HepG2 (cell line): ENCODE results near the gene CDC34. TPM values are rescaled to one million over a fixed set of nuclear protein-coding genes. Genes with fewer than 3 reads are reported as not detected.
A peak's percentile ranks its signal among the peaks of the same experiment; 100 is the strongest.

Experiments
- ADNP ChIP-seq: sonication (generic); formaldehyde crosslinking; IDR thresholded peaks from 2 replicates; pipeline ENCODE4 v1.4.0; 2020; ENCODE audit warnings: missing genetic modification reagents
- AGO2 ChIP-seq: fragments of 200-400 bp; formaldehyde crosslinking; optimal IDR thresholded peaks from 2 replicates; pipeline ENCODE3; 2017; ENCODE audit warnings: mild to moderate bottlenecking, low read depth, low read length, moderate library complexity
- CEBPB ChIP-seq: IDR thresholded peaks from 2 replicates; pipeline ENCODE4 v1.6.1; 2011; ENCODE audit warnings: low read depth, low read length, improper control_type of control experiment, borderline replicate concordance
- ELF1 ChIP-seq: sonication (generic); formaldehyde crosslinking; IDR thresholded peaks from 2 replicates; pipeline ENCODE4 v1.4.0; 2020; ENCODE audit warnings: missing genetic modification reagents
- ERF ChIP-seq: IDR thresholded peaks from 2 replicates; pipeline ENCODE4 v1.6.1; 2018; ENCODE audit warnings: missing biosample characterization, missing genetic modification reagents
- HDAC1 ChIP-seq: sonication (generic); formaldehyde crosslinking; IDR thresholded peaks from 2 replicates; pipeline ENCODE4 v1.5.1; 2020; ENCODE audit warnings: mild to moderate bottlenecking, missing genetic modification reagents
- HOXD1 ChIP-seq: sonication (generic); formaldehyde crosslinking; IDR thresholded peaks from 2 replicates; pipeline ENCODE4 v1.5.0; 2020; ENCODE audit warnings: missing genetic modification reagents
- KDM4B ChIP-seq: sonication (generic); formaldehyde crosslinking; IDR thresholded peaks from 2 replicates; pipeline ENCODE4 v1.4.0; 2020; ENCODE audit warnings: missing genetic modification reagents
- KLF6 ChIP-seq: IDR thresholded peaks from 2 replicates; pipeline ENCODE4 v1.8.0; 2016; ENCODE audit warnings: missing biosample characterization, missing genetic modification reagents
- KMT2B ChIP-seq: IDR thresholded peaks from 2 replicates; pipeline ENCODE4 v1.6.1; 2016; ENCODE audit warnings: missing genetic modification reagents, missing compliant biosample characterization
- MAFG ChIP-seq: sonication (generic); formaldehyde crosslinking; IDR thresholded peaks from 2 replicates; pipeline ENCODE4 v1.5.1; 2020; ENCODE audit warnings: mild to moderate bottlenecking, missing genetic modification reagents
- ONECUT2 ChIP-seq: sonication (generic); formaldehyde crosslinking; IDR thresholded peaks from 2 replicates; pipeline ENCODE4 v1.4.0; 2020; ENCODE audit warnings: missing genetic modification reagents
- REPIN1 ChIP-seq: sonication (generic); formaldehyde crosslinking; IDR thresholded peaks from 2 replicates; pipeline ENCODE4 v1.8.0; 2022; ENCODE audit warnings: missing genetic modification reagents, low read depth, mild to moderate bottlenecking, borderline replicate concordance
- TAF1 ChIP-seq: sonication (generic); formaldehyde crosslinking; IDR thresholded peaks from 2 replicates; pipeline ENCODE4 v1.4.0; 2020; ENCODE audit warnings: missing genetic modification reagents
- TGIF2 ChIP-seq: IDR thresholded peaks from 2 replicates; pipeline ENCODE4 v1.6.1; 2016; ENCODE audit warnings: control low read depth, missing compliant biosample characterization
- ZNF12 ChIP-seq: sonication (generic); formaldehyde crosslinking; IDR thresholded peaks from 2 replicates; pipeline ENCODE4 v1.5.0; 2020; ENCODE audit warnings: missing genetic modification reagents
- ZNF234 ChIP-seq: sonication (generic); formaldehyde crosslinking; conservative IDR thresholded peaks from 2 replicates; pipeline ENCODE4 v1.5.1; 2020; ENCODE audit warnings: mild to moderate bottlenecking, missing genetic modification reagents
- ZNF83 ChIP-seq: sonication (generic); formaldehyde crosslinking; IDR thresholded peaks from 2 replicates; pipeline ENCODE4 v1.4.0; 2020; ENCODE audit warnings: missing genetic modification reagents, mild to moderate bottlenecking, borderline replicate concordance
- polyA plus RNA-seq, 8 experiments: library from polyadenylated mRNA; depleted of rRNA in 3 of 8; stranded (reverse) in 7 of 8; unstranded in 1 of 8; fragments of >200 nt; fragmentation: Illumina TruSeq in 4 of 8; extraction: Trizol in 4 of 8; gene quantifications; 2 replicates each; pipeline versions ENCODE4 v1.2.1 to v1.2.3, GENCODE V29; 2011 to 2016; ENCODE audit warnings: low read depth in 4 of 8, missing spikeins in 1 of 8, mixed read lengths in 1 of 8; ENCODE audit not compliant: insufficient read depth in 1 of 8
- total RNA-seq, 5 experiments: library from RNA; depleted of rRNA; stranded (reverse); fragments of >200 nt; fragmentation: Illumina TruSeq; extraction: Trizol; gene quantifications; 2 replicates each; pipeline ENCODE4 v1.2.3, GENCODE V29; 2016; ENCODE audit warnings: low read depth in 1 of 5
- TF ChIP-seq, protein P1 (sequence below): IDR thresholded peaks from 2 replicates; pipeline ENCODE4 v1.6.1; 2016; ENCODE audit warnings: missing biosample characterization, missing genetic modification reagents, low read depth
- TF ChIP-seq, protein P2 (sequence below): sonication (generic); formaldehyde crosslinking; IDR thresholded peaks from 2 replicates; pipeline ENCODE4 v1.4.0; 2020; ENCODE audit warnings: missing genetic modification reagents
- TF ChIP-seq, protein P3 (sequence below): IDR thresholded peaks from 2 replicates; pipeline ENCODE4 v1.6.1; 2018; ENCODE audit warnings: missing genetic modification reagents
- TF ChIP-seq, protein P4 (sequence below): sonication (generic); formaldehyde crosslinking; IDR thresholded peaks from 2 replicates; pipeline ENCODE4 v1.5.0; 2020; ENCODE audit warnings: mild to moderate bottlenecking, missing genetic modification reagents
- TF ChIP-seq, protein P5 (sequence below): sonication (generic); formaldehyde crosslinking; IDR thresholded peaks from 2 replicates; pipeline ENCODE4 v1.8.0; 2022; ENCODE audit warnings: mild to moderate bottlenecking, missing genetic modification reagents; ENCODE audit not compliant: insufficient replicate concordance

The CDC34 gene
- total and polyA plus RNA-seq, 2 of the 13 experiments (the other 11 are each of a cell fraction or from before 2014, with no cell fraction given) = 138 to 150 TPM

DNA sequence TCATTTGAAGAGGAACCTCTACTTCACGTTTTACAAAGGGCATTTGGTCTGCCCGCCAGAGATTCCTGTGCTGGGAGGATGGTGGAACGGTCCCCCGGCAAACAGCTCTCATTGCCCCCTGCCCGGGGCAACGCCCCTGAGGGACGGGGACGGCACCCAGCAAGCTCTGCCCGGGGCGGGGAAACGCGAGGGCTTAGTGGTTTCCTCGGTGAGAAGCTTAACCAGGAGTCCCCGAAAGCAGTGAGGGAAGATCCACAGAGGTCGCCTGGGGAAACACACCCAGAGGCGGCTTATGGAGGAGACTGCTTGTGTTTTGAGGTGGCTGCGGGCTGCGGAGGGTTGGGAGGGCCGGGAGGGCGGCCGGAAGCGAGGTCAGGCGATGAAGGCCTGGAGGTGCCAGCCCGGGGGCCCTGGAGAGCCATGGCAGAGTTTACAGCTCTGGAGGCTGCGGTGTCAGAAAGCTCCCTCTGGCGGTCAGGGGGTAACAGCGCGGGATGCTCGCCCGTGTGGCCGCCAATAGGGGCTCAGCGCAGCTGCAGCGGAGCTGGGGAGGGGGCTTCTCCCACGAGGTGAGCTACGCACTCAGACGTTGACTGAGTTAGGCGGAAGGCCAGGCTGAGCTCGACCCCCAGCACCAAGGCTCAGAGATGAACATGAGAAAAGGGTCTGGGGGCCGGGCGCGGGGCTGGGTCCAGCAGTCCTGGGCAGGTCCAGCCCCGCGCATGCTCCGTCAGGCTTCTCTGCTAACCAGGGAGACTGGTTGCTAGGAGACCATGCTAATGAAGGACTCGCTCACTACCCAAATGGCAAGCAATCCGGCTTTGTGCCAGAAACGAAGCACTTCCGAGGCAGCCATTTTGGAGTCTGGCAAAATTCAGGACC lies 24.9 kb upstream of the CDC34 start (continued):
- TF ChIP-seq, protein P1, sequence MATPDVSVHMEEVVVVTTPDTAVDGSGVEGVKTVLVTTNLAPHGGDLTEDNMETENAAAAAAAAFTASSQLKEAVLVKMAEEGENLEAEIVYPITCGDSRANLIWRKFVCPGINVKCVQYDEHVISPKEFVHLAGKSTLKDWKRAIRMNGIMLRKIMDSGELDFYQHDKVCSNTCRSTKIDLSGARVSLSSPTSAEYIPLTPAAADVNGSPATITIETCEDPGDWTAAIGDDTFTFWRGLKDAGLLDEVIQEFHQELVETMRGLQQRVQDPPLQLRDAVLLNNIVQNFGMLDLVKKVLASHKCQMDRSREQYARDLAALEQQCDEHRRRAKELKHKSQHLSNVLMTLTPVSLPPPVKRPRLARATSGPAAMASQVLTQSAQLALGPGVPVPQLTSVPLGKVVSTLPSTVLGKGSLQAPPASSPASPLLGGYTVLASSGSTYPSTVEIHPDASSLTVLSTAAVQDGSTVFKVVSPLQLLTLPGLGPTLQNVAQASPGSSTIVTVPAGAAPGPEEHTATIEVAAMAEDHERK = no peak
- 0 out of 2 replicates have a peak, but pooled peaks have one; percentile 37 for TF ChIP-seq TAF1
- no peak for TF ChIP-seq CEBPB
- TF ChIP-seq ONECUT2 (CRISPR knock-in tag) = no peak
- TF ChIP-seq, protein P2, sequence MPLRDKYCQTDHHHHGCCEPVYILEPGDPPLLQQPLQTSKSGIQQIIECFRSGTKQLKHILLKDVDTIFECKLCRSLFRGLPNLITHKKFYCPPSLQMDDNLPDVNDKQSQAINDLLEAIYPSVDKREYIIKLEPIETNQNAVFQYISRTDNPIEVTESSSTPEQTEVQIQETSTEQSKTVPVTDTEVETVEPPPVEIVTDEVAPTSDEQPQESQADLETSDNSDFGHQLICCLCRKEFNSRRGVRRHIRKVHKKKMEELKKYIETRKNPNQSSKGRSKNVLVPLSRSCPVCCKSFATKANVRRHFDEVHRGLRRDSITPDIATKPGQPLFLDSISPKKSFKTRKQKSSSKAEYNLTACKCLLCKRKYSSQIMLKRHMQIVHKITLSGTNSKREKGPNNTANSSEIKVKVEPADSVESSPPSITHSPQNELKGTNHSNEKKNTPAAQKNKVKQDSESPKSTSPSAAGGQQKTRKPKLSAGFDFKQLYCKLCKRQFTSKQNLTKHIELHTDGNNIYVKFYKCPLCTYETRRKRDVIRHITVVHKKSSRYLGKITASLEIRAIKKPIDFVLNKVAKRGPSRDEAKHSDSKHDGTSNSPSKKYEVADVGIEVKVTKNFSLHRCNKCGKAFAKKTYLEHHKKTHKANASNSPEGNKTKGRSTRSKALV (CRISPR knock-in tag) = 0 out of 2 replicates have a peak, but pooled peaks have one; percentile 67
- no peak for TF ChIP-seq AGO2
- no peak for TF ChIP-seq MAFG (CRISPR knock-in tag)
- TF ChIP-seq KDM4B = peak; percentile 49; the same call in 1 of the 2 replicates
- TF ChIP-seq, protein P3, sequence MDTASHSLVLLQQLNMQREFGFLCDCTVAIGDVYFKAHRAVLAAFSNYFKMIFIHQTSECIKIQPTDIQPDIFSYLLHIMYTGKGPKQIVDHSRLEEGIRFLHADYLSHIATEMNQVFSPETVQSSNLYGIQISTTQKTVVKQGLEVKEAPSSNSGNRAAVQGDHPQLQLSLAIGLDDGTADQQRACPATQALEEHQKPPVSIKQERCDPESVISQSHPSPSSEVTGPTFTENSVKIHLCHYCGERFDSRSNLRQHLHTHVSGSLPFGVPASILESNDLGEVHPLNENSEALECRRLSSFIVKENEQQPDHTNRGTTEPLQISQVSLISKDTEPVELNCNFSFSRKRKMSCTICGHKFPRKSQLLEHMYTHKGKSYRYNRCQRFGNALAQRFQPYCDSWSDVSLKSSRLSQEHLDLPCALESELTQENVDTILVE = no peak
- no peak for TF ChIP-seq ELF1
- no peak for TF ChIP-seq KLF6
- peak; percentile 76; the same call in 1 of the 2 replicates for TF ChIP-seq ERF
- TF ChIP-seq, protein P4, sequence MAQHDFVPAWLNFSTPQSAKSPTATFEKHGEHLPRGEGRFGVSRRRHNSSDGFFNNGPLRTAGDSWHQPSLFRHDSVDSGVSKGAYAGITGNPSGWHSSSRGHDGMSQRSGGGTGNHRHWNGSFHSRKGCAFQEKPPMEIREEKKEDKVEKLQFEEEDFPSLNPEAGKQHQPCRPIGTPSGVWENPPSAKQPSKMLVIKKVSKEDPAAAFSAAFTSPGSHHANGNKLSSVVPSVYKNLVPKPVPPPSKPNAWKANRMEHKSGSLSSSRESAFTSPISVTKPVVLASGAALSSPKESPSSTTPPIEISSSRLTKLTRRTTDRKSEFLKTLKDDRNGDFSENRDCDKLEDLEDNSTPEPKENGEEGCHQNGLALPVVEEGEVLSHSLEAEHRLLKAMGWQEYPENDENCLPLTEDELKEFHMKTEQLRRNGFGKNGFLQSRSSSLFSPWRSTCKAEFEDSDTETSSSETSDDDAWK (CRISPR knock-in tag) = no peak
- TF ChIP-seq TGIF2 (CRISPR knock-in tag) = no peak
- TF ChIP-seq HOXD1 (CRISPR knock-in tag) = no peak
- TF ChIP-seq HDAC1 (CRISPR knock-in tag) = peak; percentile 77
- TF ChIP-seq ZNF12 (CRISPR knock-in tag) = peak; percentile 77
- no peak for TF ChIP-seq ZNF83 (CRISPR knock-in tag)
- TF ChIP-seq ADNP (CRISPR knock-in tag) = no peak
- TF ChIP-seq, protein P5, sequence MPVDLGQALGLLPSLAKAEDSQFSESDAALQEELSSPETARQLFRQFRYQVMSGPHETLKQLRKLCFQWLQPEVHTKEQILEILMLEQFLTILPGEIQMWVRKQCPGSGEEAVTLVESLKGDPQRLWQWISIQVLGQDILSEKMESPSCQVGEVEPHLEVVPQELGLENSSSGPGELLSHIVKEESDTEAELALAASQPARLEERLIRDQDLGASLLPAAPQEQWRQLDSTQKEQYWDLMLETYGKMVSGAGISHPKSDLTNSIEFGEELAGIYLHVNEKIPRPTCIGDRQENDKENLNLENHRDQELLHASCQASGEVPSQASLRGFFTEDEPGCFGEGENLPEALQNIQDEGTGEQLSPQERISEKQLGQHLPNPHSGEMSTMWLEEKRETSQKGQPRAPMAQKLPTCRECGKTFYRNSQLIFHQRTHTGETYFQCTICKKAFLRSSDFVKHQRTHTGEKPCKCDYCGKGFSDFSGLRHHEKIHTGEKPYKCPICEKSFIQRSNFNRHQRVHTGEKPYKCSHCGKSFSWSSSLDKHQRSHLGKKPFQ (CRISPR knock-in tag) = peak; percentile 67
- peak; percentile 20; the same call in 1 of the 2 replicates for TF ChIP-seq KMT2B (CRISPR knock-in tag)
- TF ChIP-seq ZNF234 (CRISPR knock-in tag) = no peak
- peak; percentile 29; the same call in 1 of the 2 replicates for TF ChIP-seq REPIN1
